ENCODE data around the gene CBFB.

GRCh38 chr16:67029254-67030096, 526 bp downstream of the CBFB start:
- TF ChIP-seq CTCF (IDR thresholded peaks at IDR 0.05) (no peak), POLR2A (IDR thresholded peaks at IDR 0.05) (no peak)

Data from lower leg skin (tissue), 3 donors.